Transverse colon (tissue), 4 donors: ENCODE data around the gene ZDHHC14.

ENCODE experiments used
- CTCF ChIP-seq, 5 experiments: fragments of 200-600 bp in 3 of 5; fragments of 450-650 bp in 2 of 5; sonication (generic) in 3 of 5; IDR thresholded peaks; 1 replicate in 2 of 5; 2 replicates in 3 of 5; pipeline ENCODE4 v1.5.1; 2016 to 2017; ENCODE audit warnings: antibody characterized with exemption in 5 of 5, inconsistent platforms in 3 of 5, mild to moderate bottlenecking in 2 of 5, moderate library complexity in 1 of 5
- POLR2A ChIP-seq: fragments of 450-650 bp; IDR thresholded peaks from one replicate; pipeline ENCODE4 v1.6.1; 2016; ENCODE audit warnings: antibody characterized with exemption, mild to moderate bottlenecking, moderate library complexity
- POLR2AphosphoS5 ChIP-seq, 3 donors: sonication (generic); formaldehyde crosslinking; IDR thresholded peaks; one replicate each; pipeline ENCODE4 v1.6.1; 2016; ENCODE audit warnings: antibody characterized with exemption in 3 of 3

- TF ChIP-seq CTCF (IDR thresholded peaks at IDR 0.05) (no peak), POLR2AphosphoS5 (IDR thresholded peaks at IDR 0.05) (no peak), POLR2A (no peak)
These were observed 87.6 kb downstream of the ZDHHC14 start for GRCh38 chr6:157468574-157468973.
